ENCODE results near the gene SELENON. TPM values are rescaled to one million over a fixed set of nuclear protein-coding genes. Genes with fewer than 3 reads are reported as not detected.

Gene SELENON
- total RNA-seq, 4 donors from 2014 or later = 19.7 to 34.5 (median 24.5) TPM

- no peak for TF ChIP-seq CTCF (IDR thresholded peaks at IDR 0.05)
- no peak for TF ChIP-seq POLR2A (IDR thresholded peaks at IDR 0.05)
- Histone ChIP-seq H3K4me1 (no peaks in the 10 kb centered on the region), H3K36me3 (no peaks in the 10 kb centered on the region), H3K9me3 (no peaks in the 10 kb centered on the region), H3K27me3 (no peaks in the 10 kb centered on the region), H3K27ac (no peak overlapping the region), H3K4me3 (no peak overlapping the region)
- WGBS, 2 donors = 90% methylated on average over 3 of the region's 3 CpGs
- intact Hi-C loops (cut with DNase I) = no loop called here
- DNase-seq = no peak
Measured at GRCh38 chr1:25844536-25845337, 44.7 kb downstream of the SELENON start.

GRCh38 chr1:25845664-25846063, 45.7 kb downstream of the SELENON start:
- Histone ChIP-seq H3K36me3 (no peaks in the 10 kb centered on the region), H3K27me3 (no peaks in the 10 kb centered on the region), H3K9me3 (no peaks in the 10 kb centered on the region), H3K4me1 (no peaks in the 10 kb centered on the region), H3K4me3 (no peak overlapping the region), H3K27ac (no peak overlapping the region)
- TF ChIP-seq CTCF (IDR thresholded peaks at IDR 0.05) (no peak), POLR2A (IDR thresholded peaks at IDR 0.05) (no peak)
- WGBS, 2 donors = 81 to 90% methylated on average over 5 of the region's 5 CpGs
- intact Hi-C loops (cut with DNase I) = no loop called here
- DNase-seq = no peak

- WGBS, 2 donors = 79 to 81% methylated on average over 4 of the region's 4 CpGs
- H3K36me3 ChIP-seq = no peaks in the 10 kb centered on the region
- H3K4me1 ChIP-seq = no peaks in the 10 kb centered on the region
- H3K27ac ChIP-seq = no peak overlapping the region
- H3K9me3 ChIP-seq = no peaks in the 10 kb centered on the region
- no peak overlapping the region for H3K4me3 ChIP-seq
- no peak for DNase-seq
- TF ChIP-seq CTCF (IDR thresholded peaks at IDR 0.05) (no peak), POLR2A (IDR thresholded peaks at IDR 0.05) (no peak)
- intact Hi-C loops (cut with DNase I) = no loop called here
- no peaks in the 10 kb centered on the region for H3K27me3 ChIP-seq
Measured at GRCh38 chr1:25847929-25848328, 47.9 kb downstream of the SELENON start.

- 43 to 62% methylated on average over 1 of the region's 1 CpG for WGBS, 2 donors
- no peak for TF ChIP-seq POLR2A (IDR thresholded peaks at IDR 0.05)
- DNase-seq = no peak
Measured at GRCh38 chr1:25848531-25848930, 48.5 kb downstream of the SELENON start.

GRCh38 chr1:25854554-25854953, 54.6 kb downstream of the SELENON start:
- Histone ChIP-seq H3K9me3 (no peaks in the 10 kb centered on the region), H3K27me3 (no peaks in the 10 kb centered on the region), H3K4me3 (no peak overlapping the region), H3K4me1 (peaks cover 0 to 12% (median 7%) of the 10 kb centered on the region in 3 donors), H3K27ac (no peak overlapping the region), H3K36me3 (no peaks in the 10 kb centered on the region)
- no peak for TF ChIP-seq CTCF (IDR thresholded peaks at IDR 0.05)
- TF ChIP-seq POLR2A (IDR thresholded peaks at IDR 0.05) = no peak
- no peak for DNase-seq
- intact Hi-C loops (cut with DNase I) = no loop called here
- 89 to 92% methylated on average over 2 of the region's 2 CpGs for WGBS, 2 donors

More at GRCh38 chr1:25848531-25848930, 48.5 kb downstream of the SELENON start:
- H3K9me3 ChIP-seq = no peaks in the 10 kb centered on the region
- H3K4me3 ChIP-seq = no peak overlapping the region
- H3K36me3 ChIP-seq = no peaks in the 10 kb centered on the region
- no peak overlapping the region for H3K27ac ChIP-seq
- H3K4me1 ChIP-seq = no peaks in the 10 kb centered on the region
- H3K27me3 ChIP-seq = no peaks in the 10 kb centered on the region
- intact Hi-C loops (cut with DNase I) = no loop called here
